Heart right ventricle (tissue), 16 donors: ENCODE data around the gene CLSTN2. TPM values are rescaled to one million over a fixed set of nuclear protein-coding genes. Genes with fewer than 3 reads are reported as not detected.

Experiments used
- ATAC-seq, 8 donors: fragments of 200-7000 bp; cut with Tn5 transposase; one replicate each; pipeline ENCODE4 v1.9.1; 2020; ENCODE audit warnings: mild to moderate bottlenecking in 8 of 8, moderate library complexity in 8 of 8, moderate number of reproducible peaks in 1 of 8
- DNase-seq, 2 donors: peaks; one replicate each; pipeline ENCODE4 v3.0.0-alpha.2; 2020
- H3K27ac ChIP-seq, 10 donors: fragments of 200-600 bp; sonication (generic) in 2 of 10; one replicate each; pipeline versions ENCODE4 v1.5.0 to v1.8.0; 2020 to 2022; ENCODE audit warnings: mild to moderate bottlenecking in 3 of 10
- H3K27me3 ChIP-seq, 7 donors: fragments of 200-600 bp; one replicate each; pipeline ENCODE4 v1.8.0; 2021 to 2022; ENCODE audit warnings: mild to moderate bottlenecking in 2 of 7
- H3K36me3 ChIP-seq, 9 donors: fragments of 200-600 bp; sonication (generic) in 1 of 9; one replicate each; pipeline versions ENCODE4 v1.5.0 to v1.8.0; 2020 to 2022; ENCODE audit warnings: mild to moderate bottlenecking in 2 of 9
- H3K4me1 ChIP-seq, 9 donors: fragments of 200-600 bp; sonication (generic) in 1 of 9; one replicate each; pipeline versions ENCODE4 v1.5.0 to v1.8.0; 2020 to 2022; ENCODE audit warnings: mild to moderate bottlenecking in 4 of 9
- H3K4me3 ChIP-seq, 10 donors: fragments of 200-600 bp; sonication (generic) in 2 of 10; one replicate each; pipeline versions ENCODE4 v1.5.0 to v1.8.0; 2020 to 2022; ENCODE audit warnings: mild to moderate bottlenecking in 7 of 10, moderate library complexity in 2 of 10
- H3K9me3 ChIP-seq, 11 donors: fragments of 200-600 bp in 10 of 11; sonication (generic) in 2 of 11; one replicate each; pipeline versions ENCODE4 v1.5.0 to v1.8.0; 2013 to 2022; ENCODE audit warnings: mild to moderate bottlenecking in 2 of 11, control low read depth in 1 of 11, moderate library complexity in 1 of 11
- WGBS, 2 donors: extraction: QIAGEN DNeasy Blood & Tissue Kit; methylation state at CpG; one replicate each; pipeline ENCODE4 v1.1.7; 2013; ENCODE audit warnings: inconsistent platforms in 1 of 2; 5-methylcytosine and 5-hydroxymethylcytosine counted together
- intact Hi-C, 10 donors: fragments of 100-400 bp; cut with DNase I; formaldehyde crosslinking; loops; one replicate each; pipeline versions ENCODE4 v1.11.1 to v1.14.2; 2022
- polyA plus RNA-seq, 2 donors: library from polyadenylated mRNA; stranded (reverse); fragments of 200-250 nt; gene quantifications; one replicate each; pipeline ENCODE4 v1.2.3, GENCODE V29; 2013
- total RNA-seq, 10 donors: library from RNA; stranded (reverse); fragmentation: NEBNext Ultra II Directional in 3 of 10; extraction: Animal tissue kit (Norgen Biotek cat#: 25700) in 3 of 10; gene quantifications; one replicate each; pipeline versions ENCODE4 v1.2.1 to v1.2.4, GENCODE V29; 2021 to 2023
- TF ChIP-seq, protein P1 (sequence below), 9 donors: fragments of 200-600 bp; sonication (generic) in 2 of 9; IDR thresholded peaks; one replicate each; pipeline versions ENCODE4 v1.5.0 to v1.8.0; 2021 to 2022; ENCODE audit warnings: antibody characterized with exemption in 9 of 9, mild to moderate bottlenecking in 5 of 9, moderate library complexity in 1 of 9
- donor health status: Arrhythmogenic right ventricular cardiomyopathy.
- donor health status: ischemic (EF 13 %, LVEDD 7.1; RV severe dilation, severe dysfunction).
- donor health status: healthy with polysubstance abuse.
- donor health status: DM: no; HTN: yes; CAD: no.
- donor health status: DM: no; HTN: no; CAD: no.
- donor health status: ischemic (EF 25% LVEDD 6.9; RV normal size, moderate dysfunction).
- donor health status: ischemic (EF 25% LVEDD 5.7; RV mildly dilated, moderate dysfunction).
- donor health status: healthy.
- donor health status: DM: yes; HTN: yes; CAD: no.
- donor health status: Ischemic cardiomyopathy.
- donor health status: ischemic (EF 35%, LVEDD 5.7; RV mildly dilated, moderate dysfunction).
- donor health status: nonischemic (EF 11% LVEDD 7.7; RV severe dilation, severe dysfunction).
- donor health status: DM: yes; HTN: yes; CAD: no.
- donor health status: PGD.
- donor health status: ischemic (EF 29% LVEDD 5.4; RV normal size, mild dysfunction).
- donor health status: nonischemic (EF 23%, LVEDD 6.1; RV moderate dilation, normal function).

CLSTN2 gene
- total and polyA plus RNA-seq, 12 donors: 0.57 to 10.7 (median 4.4) TPM

DNA sequence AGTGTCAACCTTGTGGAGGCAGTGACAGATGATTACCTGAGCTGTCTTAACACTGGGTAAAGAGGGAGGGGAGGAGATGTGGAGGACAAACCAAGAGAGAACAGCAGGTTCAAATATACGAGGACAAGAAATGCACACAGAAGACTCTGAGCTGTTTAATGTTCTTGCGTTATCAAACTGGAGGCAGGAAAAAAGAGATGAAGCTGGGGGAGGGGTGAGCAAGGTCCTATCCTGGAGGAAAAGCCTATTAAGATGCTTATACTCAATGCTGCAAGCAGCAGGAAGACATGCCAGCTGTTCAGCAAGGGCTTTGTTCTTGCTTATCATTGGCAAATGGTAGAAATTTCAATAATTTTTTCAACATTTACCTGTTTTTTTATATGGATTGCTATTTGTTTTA is 397.1 kb downstream of the CLSTN2 start:
- Histone ChIP-seq H3K27me3 (peaks cover 0 to 6% (median 0%) of the 10 kb centered on the region in 7 donors), H3K4me1 (no peaks in the 10 kb centered on the region), H3K36me3 (no peaks in the 10 kb centered on the region), H3K4me3 (no peak overlapping the region), H3K9me3 (no peaks in the 10 kb centered on the region), H3K27ac (no peak overlapping the region)
- ATAC-seq (no peak), DNase-seq (no peak)
- intact Hi-C loops: no loop called here
- WGBS, 2 donors: 34 to 39% methylated on average over 2 of the region's 2 CpGs
- TF ChIP-seq, protein P1, sequence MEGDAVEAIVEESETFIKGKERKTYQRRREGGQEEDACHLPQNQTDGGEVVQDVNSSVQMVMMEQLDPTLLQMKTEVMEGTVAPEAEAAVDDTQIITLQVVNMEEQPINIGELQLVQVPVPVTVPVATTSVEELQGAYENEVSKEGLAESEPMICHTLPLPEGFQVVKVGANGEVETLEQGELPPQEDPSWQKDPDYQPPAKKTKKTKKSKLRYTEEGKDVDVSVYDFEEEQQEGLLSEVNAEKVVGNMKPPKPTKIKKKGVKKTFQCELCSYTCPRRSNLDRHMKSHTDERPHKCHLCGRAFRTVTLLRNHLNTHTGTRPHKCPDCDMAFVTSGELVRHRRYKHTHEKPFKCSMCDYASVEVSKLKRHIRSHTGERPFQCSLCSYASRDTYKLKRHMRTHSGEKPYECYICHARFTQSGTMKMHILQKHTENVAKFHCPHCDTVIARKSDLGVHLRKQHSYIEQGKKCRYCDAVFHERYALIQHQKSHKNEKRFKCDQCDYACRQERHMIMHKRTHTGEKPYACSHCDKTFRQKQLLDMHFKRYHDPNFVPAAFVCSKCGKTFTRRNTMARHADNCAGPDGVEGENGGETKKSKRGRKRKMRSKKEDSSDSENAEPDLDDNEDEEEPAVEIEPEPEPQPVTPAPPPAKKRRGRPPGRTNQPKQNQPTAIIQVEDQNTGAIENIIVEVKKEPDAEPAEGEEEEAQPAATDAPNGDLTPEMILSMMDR (IDR thresholded peaks at IDR 0.05): no peak

DNA sequence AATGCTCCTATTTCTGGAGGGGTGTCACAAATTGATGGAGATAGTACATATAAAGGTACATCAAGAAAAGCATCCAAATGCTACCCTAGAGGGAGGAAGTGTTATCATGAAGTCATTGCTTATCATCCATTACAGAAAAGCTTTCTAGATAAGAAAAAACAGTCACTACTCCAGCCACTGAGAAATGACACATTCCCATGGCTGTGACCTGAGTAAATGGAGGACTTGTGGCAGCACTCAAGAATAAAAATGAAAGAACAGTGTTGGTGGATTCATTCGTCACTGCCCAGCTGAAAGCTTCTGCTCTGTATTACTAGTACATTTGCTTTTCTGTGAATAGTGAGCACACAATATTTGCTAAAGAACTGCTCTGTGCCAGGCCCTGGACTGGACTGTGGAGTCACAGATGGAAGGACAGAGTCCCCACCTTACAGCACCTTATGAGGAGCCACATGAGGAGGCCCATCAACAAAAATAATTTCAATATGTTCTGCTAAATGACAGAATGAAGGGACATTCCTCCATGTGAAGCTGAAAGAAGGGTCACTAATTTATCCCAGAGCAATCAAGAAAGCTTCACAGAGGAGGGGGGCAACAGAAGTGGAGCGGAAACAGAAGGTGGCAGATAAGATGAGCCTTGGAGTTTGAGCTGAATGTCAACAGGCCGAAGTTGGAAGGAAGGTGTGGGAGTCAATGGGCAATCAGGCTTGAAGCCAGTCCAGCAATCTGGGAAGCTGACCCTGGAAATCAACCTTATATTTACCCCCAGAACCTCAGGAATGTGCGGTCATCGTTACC is 399.3 kb downstream of the CLSTN2 start:
- Histone ChIP-seq H3K9me3 (no peaks in the 10 kb centered on the region), H3K4me3 (no peak overlapping the region), H3K27me3 (no peaks in the 10 kb centered on the region), H3K27ac (no peak overlapping the region), H3K36me3 (no peaks in the 10 kb centered on the region), H3K4me1 (no peaks in the 10 kb centered on the region)
- TF ChIP-seq, protein P1 (IDR thresholded peaks at IDR 0.05): no peak
- intact Hi-C loops: no loop called here
- ATAC-seq (no peak), DNase-seq (no peak)
- WGBS, 2 donors: 72 to 78% methylated on average over 5 of the region's 5 CpGs

DNA sequence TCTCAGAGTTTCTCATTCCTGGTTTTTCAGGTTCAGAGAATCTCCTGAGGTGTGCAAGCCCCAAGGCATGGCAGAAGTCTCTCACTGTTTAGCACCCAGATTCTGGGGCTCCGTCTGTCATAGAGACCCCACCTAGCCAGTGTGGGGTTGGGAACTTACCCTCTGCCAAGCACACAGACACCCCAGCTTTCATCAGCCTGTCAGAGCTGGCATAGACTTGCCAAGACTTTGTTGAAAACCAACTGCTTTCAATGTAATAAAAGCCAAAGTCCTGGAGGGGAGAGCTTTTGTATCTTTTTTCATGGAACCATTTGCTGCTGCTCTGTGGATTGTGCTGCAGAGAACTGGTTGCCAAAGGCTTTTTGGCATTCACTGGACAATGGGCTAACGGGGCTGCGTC is 401.5 kb downstream of the CLSTN2 start:
- intact Hi-C loops: no loop called here
- no peak overlapping the region for H3K27ac ChIP-seq
- no peaks in the 10 kb centered on the region for H3K27me3 ChIP-seq
- no peak for DNase-seq
- WGBS, 2 donors: 69 to 71% methylated on average over 3 of the region's 3 CpGs
- TF ChIP-seq, protein P1 (IDR thresholded peaks at IDR 0.05): no peak
- no peak for ATAC-seq
- no peak overlapping the region for H3K4me3 ChIP-seq
- H3K9me3 ChIP-seq: no peaks in the 10 kb centered on the region
- H3K36me3 ChIP-seq: no peaks in the 10 kb centered on the region
- no peaks in the 10 kb centered on the region for H3K4me1 ChIP-seq

DNA sequence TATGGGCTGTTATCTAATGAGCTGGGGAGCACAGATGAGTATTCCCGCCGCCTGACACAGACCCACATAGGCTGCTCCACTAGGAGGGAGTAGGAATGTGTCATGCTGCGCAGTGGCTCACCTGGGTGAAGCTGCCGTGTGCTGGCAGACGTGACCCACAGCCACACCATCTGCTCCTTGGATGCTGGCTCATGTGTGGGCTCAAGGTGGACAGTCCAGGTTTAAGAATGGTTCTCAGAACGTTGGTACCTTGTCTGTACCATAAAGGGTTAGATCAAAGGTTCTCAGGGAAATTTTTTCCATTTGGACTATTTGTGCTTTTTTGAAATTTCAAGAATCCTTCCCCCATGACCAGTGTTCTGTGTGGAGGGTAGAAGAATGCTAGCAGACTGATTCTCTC is 403.9 kb downstream of the CLSTN2 start:
- TF ChIP-seq, protein P1 (IDR thresholded peaks at IDR 0.05): no peak
- no peak for ATAC-seq
- Histone ChIP-seq H3K4me3 (no peak overlapping the region), H3K9me3 (peaks cover 0 to 12% (median 0%) of the 10 kb centered on the region in 11 donors), H3K27ac (no peak overlapping the region), H3K27me3 (no peaks in the 10 kb centered on the region), H3K36me3 (no peaks in the 10 kb centered on the region), H3K4me1 (no peaks in the 10 kb centered on the region)
- intact Hi-C loops: no loop called here
- 86 to 87% methylated on average over 6 of the region's 6 CpGs for WGBS, 2 donors
- no peak for DNase-seq
